Activated naive CD8-positive, alpha-beta T cell treated with anti-CD3 and anti-CD28 coated beads, Interleukin-2, amount 10 ng/mL, durations not matched to agents 7 days and 5 days (primary cell): Measurements from ENCODE around the gene PHYKPL. TPM values are rescaled to one million over a fixed set of nuclear protein-coding genes. Genes with fewer than 3 reads are reported as not detected.
A peak's percentile ranks its signal among the peaks of the same experiment; 100 is the strongest.

Source experiments
- ATAC-seq: fragments of 150-1000 bp; cut with Tn5 transposase; one replicate; pipeline ENCODE4 v1.10.0; 2021; ENCODE audit warnings: low read depth, moderate library complexity
- POLR2A ChIA-PET: fragments of 350-600 bp; sonication (Branson Sonifier 250); formaldehyde crosslinking; loops from one replicate; lab custom pipeline; 2021; ENCODE audit warnings: antibody characterized with exemption; lab: Charles Lee
- DNase-seq: peaks from one replicate; pipeline ENCODE4 v3.0.0; 2021
- H3K27ac Mint-ChIP-seq: one replicate; pipeline ENCODE4 v1.8.0; 2022; ENCODE audit warnings: mild to moderate bottlenecking, mixed read lengths
- H3K27me3 Mint-ChIP-seq: one replicate; pipeline ENCODE4 v1.8.0; 2022; ENCODE audit warnings: mild to moderate bottlenecking, moderate library complexity, mixed read lengths
- H3K36me3 Mint-ChIP-seq: one replicate; pipeline ENCODE4 v1.8.0; 2021; ENCODE audit warnings: mild to moderate bottlenecking, mixed read lengths
- H3K4me1 Mint-ChIP-seq: one replicate; pipeline ENCODE4 v1.8.0; 2021; ENCODE audit warnings: mixed read lengths
- H3K4me3 Mint-ChIP-seq: one replicate; pipeline ENCODE4 v1.8.0; 2022; ENCODE audit warnings: mild to moderate bottlenecking, moderate library complexity, mixed read lengths
- H3K9me3 Mint-ChIP-seq: one replicate; pipeline ENCODE4 v1.8.0; 2021; ENCODE audit warnings: mixed read lengths
- total RNA-seq, 2 experiments: library from RNA; stranded (reverse); gene quantifications; one replicate each; pipeline ENCODE4 v1.2.3, GENCODE V29; 2021

Gene PHYKPL
- total RNA-seq, 2 experiments from 2014 or later = 158 to 165 TPM

DNA sequence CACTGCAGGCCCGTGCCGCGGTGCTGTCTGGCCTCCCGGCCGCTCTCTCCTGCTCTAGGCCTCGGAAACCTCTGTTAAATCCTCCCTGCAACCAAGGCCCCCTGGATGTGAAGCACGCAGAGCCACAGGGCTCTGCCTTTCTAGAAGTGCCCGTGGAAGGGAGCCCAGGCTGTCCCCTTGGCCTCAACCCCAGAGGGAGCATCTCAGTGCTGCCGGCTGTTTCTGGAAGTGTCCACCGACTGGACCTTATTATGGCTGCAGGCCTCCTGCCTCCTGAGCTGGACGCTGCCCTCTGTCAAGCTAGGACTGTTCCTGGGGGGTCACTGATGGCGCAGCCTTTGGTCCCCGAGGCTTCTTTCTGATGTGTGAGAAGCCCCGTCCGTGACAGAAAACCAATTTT is 40.4 kb upstream of the PHYKPL start:
- Mint-ChIP-seq H3K36me3 (peaks cover 5% of the 10 kb centered on the region), H3K9me3 (peaks cover 8% of the 10 kb centered on the region), H3K4me1 (peaks cover 2% of the 10 kb centered on the region), H3K27me3 (peaks cover 2% of the 10 kb centered on the region), H3K27ac (no peak overlapping the region), H3K4me3 (no peak overlapping the region)
- no peak for ATAC-seq
- POLR2A ChIA-PET = no interaction called here
- no peak for DNase-seq

DNA sequence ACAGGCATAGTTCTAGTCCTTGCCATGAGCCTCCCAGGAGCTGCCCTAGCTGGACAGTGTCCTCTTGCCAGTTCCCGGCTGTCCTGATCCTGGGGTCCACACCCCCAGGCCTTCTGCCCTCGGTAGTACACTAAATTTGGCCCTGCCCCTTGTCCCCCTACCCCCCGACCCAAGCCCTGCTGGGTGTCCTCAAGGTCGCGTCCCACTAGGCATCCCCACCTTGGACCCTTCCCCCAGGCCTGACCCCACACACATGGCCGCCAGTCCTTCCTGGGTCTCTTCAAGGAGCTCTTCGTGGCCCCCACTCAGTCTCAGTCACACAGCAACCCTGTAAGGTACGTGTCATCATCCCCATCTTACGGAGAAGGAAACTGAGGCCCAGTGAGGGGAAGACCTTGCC is 40.0 kb upstream of the PHYKPL start:
- POLR2A ChIA-PET = no interaction called here
- peaks cover 2% of the 10 kb centered on the region for H3K27me3 Mint-ChIP-seq
- DNase-seq (no peak), ATAC-seq (no peak)
- peaks cover 5% of the 10 kb centered on the region for H3K36me3 Mint-ChIP-seq
- no peaks in the 10 kb centered on the region for H3K4me1 Mint-ChIP-seq
- H3K27ac Mint-ChIP-seq = no peak overlapping the region
- no peak overlapping the region for H3K4me3 Mint-ChIP-seq
- peaks cover 8% of the 10 kb centered on the region for H3K9me3 Mint-ChIP-seq

DNA sequence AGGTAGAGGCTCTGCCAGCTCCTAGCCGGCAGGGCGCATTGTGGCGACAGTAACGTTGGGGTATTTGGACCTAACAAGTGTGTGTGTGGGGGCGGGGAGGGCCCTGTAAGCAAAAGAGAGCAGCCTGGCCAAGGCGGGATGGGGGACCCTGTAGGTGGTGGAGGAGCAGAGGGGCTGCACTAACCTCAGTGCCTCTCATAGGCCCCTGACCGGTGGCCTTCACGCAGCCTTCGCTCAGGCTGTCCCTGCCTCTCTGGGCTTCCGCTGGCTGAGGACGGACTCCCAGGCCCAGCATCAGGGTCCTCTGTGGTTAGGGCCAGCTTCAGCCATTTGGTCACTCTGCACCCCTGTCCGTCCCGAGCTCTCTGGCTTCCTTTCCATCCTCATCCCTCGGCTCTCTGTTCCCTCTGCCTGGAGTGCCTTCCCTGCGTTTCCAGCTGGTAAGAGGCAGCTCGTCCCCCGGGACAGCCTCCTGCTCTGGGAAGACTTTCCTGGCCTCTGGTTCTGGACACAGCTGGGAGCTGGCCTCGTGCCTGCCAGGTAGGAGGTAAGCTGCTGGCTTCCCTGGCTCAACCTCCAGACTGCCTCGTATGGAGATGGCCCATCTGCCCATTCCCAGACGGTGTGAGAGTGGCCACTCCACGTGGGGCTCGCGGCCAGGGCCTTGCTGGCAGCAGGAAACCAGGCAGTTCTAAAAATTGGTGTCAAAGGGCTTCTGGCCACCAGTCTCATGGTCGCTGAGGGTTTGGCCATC is 39.3 kb upstream of the PHYKPL start:
- ATAC-seq (no peak), DNase-seq (no peak)
- H3K27me3 Mint-ChIP-seq = peaks cover 2% of the 10 kb centered on the region
- H3K4me1 Mint-ChIP-seq = no peaks in the 10 kb centered on the region
- no peak overlapping the region for H3K27ac Mint-ChIP-seq
- H3K36me3 Mint-ChIP-seq = peaks cover 5% of the 10 kb centered on the region
- POLR2A ChIA-PET = interaction anchor here (0.6 to 1.2 kb wide), 2 partner anchors 67 to 315 kb away, joined by 3 read pairs; partner anchors contain the start of gene HNRNPAB
- H3K9me3 Mint-ChIP-seq = peaks cover 8% of the 10 kb centered on the region
- H3K4me3 Mint-ChIP-seq = no peak overlapping the region

DNA sequence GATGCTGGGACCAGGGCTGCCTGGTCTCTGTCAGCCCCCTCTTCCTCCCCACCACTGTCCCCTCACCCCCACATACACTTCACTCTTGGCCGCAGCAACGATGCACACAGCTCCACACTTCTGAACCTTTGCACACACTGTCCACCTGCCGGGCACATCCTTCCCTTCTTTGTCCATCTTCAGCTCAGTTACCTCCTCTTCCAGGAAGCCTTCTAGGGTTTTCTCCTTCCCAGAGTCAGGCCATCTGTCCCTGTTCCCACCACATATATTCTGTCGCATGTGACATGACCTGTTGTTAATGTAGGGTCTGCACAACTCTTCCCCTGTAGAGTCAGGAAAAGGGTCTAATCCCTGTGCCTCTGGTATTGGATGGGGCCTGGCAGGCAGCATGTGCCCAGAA is 38.6 kb upstream of the PHYKPL start:
- ATAC-seq = no peak
- Mint-ChIP-seq H3K27ac (no peak overlapping the region), H3K4me1 (peaks cover under 1% of the 10 kb centered on the region), H3K27me3 (peaks cover 2% of the 10 kb centered on the region), H3K36me3 (peaks cover 5% of the 10 kb centered on the region), H3K4me3 (no peak overlapping the region), H3K9me3 (peaks cover 8% of the 10 kb centered on the region)
- POLR2A ChIA-PET = interaction anchor here (0.6 to 1.2 kb wide), 2 partner anchors 67 to 316 kb away, joined by 3 read pairs; partner anchors contain the start of gene HNRNPAB
- no peak for DNase-seq

DNA sequence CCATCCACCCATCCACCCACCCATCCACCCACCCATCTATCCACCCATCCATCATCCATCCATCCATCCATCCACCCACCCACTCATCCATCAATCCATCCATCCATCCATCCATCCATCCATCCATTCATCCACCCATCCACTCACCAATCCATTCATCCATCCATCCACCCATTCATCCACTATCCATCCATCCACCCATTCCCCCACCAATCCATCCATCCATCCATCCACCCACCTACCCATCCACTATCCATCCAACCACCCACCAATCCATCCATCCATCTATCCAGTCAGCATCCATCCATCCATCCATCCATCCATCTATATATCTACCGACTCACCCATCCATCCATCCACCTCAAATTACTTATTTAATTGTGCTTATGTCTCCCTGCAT is 36.9 kb upstream of the PHYKPL start:
- Mint-ChIP-seq H3K9me3 (peaks cover 3% of the 10 kb centered on the region), H3K27ac (no peak overlapping the region), H3K4me1 (peaks cover 6% of the 10 kb centered on the region), H3K36me3 (no peaks in the 10 kb centered on the region), H3K4me3 (no peak overlapping the region), H3K27me3 (peaks cover 2% of the 10 kb centered on the region)
- POLR2A ChIA-PET = no interaction called here
- ATAC-seq = no peak
- no peak for DNase-seq

DNA sequence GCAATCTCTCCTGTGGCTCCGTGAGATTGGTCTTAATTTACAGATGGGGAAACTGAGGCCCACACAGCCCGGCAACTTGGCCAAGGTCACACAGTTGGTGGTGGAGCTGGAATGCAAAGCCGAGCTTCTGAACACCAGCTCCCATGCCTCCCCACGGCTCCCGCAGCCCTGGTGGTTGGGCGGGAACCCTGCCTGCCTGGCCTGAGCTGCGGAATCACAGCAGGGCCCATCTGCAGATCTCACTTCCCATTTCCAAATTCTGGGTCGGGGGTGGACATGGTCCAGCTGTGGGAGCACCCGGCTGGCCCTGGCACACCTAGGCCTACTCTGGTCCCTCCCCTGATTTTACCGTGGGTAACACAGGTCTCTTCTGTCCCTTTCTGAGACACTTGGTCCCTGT is 35.3 kb upstream of the PHYKPL start:
- DNase-seq = no peak
- peaks cover 6% of the 10 kb centered on the region for H3K9me3 Mint-ChIP-seq
- H3K4me3 Mint-ChIP-seq = no peak overlapping the region
- H3K27me3 Mint-ChIP-seq = peaks cover 2% of the 10 kb centered on the region
- ATAC-seq = no peak
- no peaks in the 10 kb centered on the region for H3K36me3 Mint-ChIP-seq
- POLR2A ChIA-PET = no interaction called here
- no peak overlapping the region for H3K27ac Mint-ChIP-seq
- H3K4me1 Mint-ChIP-seq = peaks cover 6% of the 10 kb centered on the region

DNA sequence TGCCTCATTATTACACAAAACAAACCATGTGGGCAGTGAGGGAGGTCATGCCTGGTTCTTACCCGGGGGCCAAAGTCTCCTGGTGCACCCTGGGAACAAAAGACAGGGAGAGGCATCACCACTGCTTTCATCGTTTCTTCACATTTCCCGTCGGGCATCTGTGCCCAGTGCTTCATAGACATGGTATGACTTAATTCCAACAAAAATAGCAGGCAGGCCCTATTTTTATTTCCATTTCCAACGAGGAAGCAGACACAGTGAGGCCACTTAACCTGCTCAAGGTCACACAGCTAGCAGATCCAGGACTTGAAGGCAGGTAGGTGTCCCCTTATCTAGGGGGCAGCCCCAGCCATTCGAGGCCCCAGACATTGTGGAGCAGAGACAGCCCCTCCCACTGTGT is 34.6 kb upstream of the PHYKPL start:
- Mint-ChIP-seq H3K4me1 (peaks cover 6% of the 10 kb centered on the region), H3K27me3 (peaks cover 2% of the 10 kb centered on the region), H3K9me3 (peaks cover 6% of the 10 kb centered on the region), H3K4me3 (no peak overlapping the region), H3K27ac (no peak overlapping the region), H3K36me3 (no peaks in the 10 kb centered on the region)
- ATAC-seq (no peak), DNase-seq (no peak)
- POLR2A ChIA-PET = no interaction called here

DNA sequence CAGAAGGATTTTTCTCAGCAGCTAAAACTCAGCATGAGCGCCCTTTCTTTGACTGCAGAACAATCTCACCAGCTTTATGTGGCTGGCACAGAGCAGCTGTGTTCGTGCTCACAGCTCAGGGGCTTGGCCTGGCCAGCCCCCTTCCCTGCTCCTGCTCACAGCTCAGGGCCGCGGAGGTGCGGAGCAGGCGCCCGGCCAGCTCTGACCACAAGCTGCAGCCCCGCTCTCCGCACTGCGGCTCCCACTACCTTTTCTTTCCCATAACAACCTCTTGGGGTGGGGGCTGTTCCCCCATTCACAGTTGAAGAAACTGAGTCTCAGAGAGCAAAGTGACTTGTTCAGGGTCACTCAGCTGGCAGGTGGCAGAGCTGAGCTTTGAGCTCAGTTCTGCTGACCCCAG is 34.0 kb upstream of the PHYKPL start:
- POLR2A ChIA-PET = no interaction called here
- Mint-ChIP-seq H3K27ac (no peak overlapping the region), H3K27me3 (peaks cover 2% of the 10 kb centered on the region), H3K4me1 (peaks cover 8% of the 10 kb centered on the region), H3K9me3 (peaks cover 6% of the 10 kb centered on the region), H3K4me3 (no peak overlapping the region), H3K36me3 (no peaks in the 10 kb centered on the region)
- DNase-seq (no peak), ATAC-seq (no peak)

DNA sequence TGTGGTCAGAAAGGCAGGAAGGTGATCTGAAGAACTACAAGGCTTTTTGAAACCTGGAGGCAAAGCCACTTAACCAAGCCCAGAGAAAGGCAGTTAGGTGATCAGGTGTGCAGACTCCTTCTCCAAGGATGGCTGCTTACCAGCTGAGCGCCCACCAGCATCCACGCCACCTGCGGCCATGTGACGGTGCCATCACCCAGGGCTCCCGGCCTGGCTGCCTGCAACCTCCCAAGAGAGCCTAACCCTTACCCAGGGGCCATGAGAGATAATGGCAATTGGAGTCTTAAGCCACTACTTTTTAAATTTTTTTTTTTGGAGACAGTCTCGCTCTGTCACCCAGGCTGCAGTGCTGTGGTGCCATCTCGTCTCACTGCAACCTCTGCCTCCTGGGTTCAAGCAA is 33.1 kb upstream of the PHYKPL start:
- Mint-ChIP-seq H3K27me3 (peaks cover 2% of the 10 kb centered on the region), H3K4me3 (no peak overlapping the region), H3K27ac (no peak overlapping the region), H3K4me1 (peaks cover 12% of the 10 kb centered on the region), H3K9me3 (peaks cover 6% of the 10 kb centered on the region), H3K36me3 (no peaks in the 10 kb centered on the region)
- POLR2A ChIA-PET = no interaction called here
- DNase-seq (no peak), ATAC-seq (no peak)

DNA sequence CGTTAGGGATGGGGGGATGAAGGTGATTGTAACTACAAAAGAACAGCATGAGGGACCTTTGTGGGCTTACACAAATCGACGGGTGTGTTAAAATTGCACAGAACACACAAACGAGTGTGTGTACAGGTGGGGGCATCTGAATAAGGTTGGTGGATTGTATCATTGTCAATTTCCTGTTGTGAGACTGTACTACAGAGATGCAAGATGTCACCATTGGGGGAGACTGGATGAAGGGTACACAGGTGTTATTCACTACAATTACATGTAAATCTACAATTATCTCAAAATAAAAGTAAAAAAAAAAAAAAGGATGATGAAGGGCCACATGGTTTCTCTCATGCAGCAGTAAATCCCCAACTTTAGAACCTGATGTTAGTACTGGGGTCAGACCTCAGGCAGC is 31.4 kb upstream of the PHYKPL start:
- no peak overlapping the region for H3K27ac Mint-ChIP-seq
- peaks cover 3% of the 10 kb centered on the region for H3K9me3 Mint-ChIP-seq
- H3K4me1 Mint-ChIP-seq = peaks cover 18% of the 10 kb centered on the region
- no peaks in the 10 kb centered on the region for H3K27me3 Mint-ChIP-seq
- DNase-seq (no peak), ATAC-seq (no peak)
- POLR2A ChIA-PET = no interaction called here
- H3K4me3 Mint-ChIP-seq = no peak overlapping the region
- H3K36me3 Mint-ChIP-seq = peaks cover 1% of the 10 kb centered on the region

DNA sequence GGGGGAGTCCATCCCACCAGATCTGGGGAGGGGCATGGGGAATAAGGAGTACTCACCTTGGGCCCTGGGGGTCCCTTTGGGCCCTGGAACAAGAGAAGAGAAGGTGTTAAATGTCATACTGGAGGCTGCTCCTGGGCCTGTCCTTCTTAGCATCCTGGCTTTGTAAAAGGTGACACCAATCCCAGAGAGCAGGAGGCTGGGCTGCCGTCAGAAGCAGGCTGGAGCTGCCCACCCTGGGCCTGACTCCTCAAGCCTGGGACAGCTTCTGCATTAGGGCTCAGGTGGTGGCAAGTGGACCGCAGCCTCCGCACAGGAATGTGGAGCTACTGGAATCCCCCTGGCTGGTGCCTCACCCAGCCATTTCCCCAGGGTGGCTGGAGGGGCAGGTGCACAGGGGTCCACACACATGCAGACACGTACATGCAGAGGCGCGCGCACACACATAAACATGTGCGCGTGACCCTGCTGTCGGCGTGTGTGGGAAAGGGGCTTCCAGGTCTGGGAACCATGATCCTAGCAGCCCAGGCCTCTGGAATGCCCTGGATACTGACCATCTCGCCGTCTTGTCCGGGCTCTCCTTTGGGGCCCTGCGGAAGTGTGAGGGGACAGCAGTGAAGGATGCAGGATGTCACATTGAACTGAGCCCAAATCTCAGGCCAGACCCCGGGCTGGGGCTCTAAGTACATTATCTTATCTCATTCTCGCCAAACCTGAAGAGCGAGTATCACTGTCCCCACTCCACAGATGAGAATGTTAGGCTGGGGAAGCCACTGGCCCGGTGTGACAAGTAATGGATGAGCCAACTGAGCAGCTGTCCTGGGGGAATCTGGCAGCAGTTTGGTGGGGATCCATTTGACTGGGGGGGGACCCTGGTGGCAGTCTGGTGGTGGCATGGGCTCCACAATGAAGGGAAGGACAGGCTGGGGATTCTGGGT is 29.3 kb upstream of the PHYKPL start:
- peaks cover 18% of the 10 kb centered on the region for H3K4me1 Mint-ChIP-seq
- H3K9me3 Mint-ChIP-seq = peaks cover 3% of the 10 kb centered on the region
- no peak for ATAC-seq
- peak overlapping the region; percentile 42 for H3K27ac Mint-ChIP-seq
- DNase-seq = no peak
- H3K27me3 Mint-ChIP-seq = no peaks in the 10 kb centered on the region
- H3K4me3 Mint-ChIP-seq = no peak overlapping the region
- POLR2A ChIA-PET = no interaction called here
- peaks cover 1% of the 10 kb centered on the region for H3K36me3 Mint-ChIP-seq

DNA sequence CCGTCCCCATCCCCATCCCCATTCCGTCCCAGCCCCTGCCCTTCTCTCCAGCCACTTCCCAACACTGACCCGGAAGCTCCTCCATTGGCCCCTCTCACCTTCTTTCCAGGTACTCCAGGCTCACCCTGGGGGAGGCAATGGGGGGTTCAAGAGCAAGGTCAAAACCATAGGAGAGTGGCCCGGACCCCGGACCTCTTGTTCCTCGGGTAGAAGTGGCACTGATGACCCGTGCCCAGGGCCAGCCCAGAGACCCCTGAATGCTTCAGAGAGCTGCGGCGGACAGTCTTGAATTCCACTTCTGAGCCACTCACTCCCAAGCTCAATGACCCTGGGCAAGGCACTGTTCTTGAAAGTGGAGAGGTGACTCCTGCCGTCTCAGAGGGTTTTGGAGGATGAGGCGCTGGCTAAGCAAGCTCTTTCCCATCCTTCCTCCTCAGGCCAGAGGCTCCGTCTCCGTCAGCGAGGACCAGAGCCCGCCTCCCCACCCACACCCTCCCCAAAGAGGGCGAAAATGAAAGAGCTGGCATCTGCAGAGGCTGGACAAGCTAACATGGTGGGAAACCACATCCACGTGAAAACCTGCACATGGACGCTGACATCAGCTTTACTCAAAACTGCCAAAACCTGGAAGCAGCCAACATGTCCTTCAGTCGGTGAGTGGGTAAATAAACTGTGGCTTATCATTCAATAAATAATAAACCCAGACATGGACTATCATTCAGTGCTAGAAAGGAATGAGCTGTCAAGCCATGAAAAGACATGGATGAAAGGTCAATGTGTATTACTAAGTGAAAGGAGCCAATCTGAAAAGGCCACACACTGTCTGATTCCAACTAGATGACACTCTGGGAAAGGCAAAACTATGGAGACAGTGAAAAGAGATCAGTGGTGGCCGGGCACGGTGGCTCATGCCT is 27.3 kb upstream of the PHYKPL start:
- POLR2A ChIA-PET = interaction anchor here (0.9 to 1.2 kb wide), 2 partner anchors 11 to 18 kb away, joined by 3 to 4 read pairs; no protein-coding TSS in a partner anchor
- no peaks in the 10 kb centered on the region for H3K27me3 Mint-ChIP-seq
- no peak overlapping the region for H3K4me3 Mint-ChIP-seq
- no peak for DNase-seq
- peaks cover 3% of the 10 kb centered on the region for H3K9me3 Mint-ChIP-seq
- no peak overlapping the region for H3K27ac Mint-ChIP-seq
- H3K4me1 Mint-ChIP-seq = peaks cover 12% of the 10 kb centered on the region
- no peak for ATAC-seq
- H3K36me3 Mint-ChIP-seq = peaks cover 1% of the 10 kb centered on the region

DNA sequence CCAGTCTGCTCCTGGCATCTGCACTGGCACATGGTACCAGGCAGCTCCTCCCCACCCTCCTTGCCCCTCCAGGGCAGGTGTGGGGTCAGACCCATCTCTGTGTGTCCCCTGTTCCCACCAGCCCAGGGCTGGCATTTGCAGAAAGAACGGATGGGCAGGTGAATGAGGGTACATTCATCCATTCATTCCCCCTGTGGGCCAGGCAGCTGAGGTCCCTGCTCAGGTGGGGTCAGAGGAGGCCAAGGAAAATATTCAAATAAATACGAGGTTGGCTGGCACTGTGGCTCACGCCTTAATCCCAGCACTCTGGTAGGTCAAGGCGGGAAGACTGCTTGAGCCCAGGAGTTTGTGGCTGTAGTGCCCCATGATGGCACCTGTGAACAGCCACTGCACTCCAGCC is 25.0 kb upstream of the PHYKPL start:
- ATAC-seq (no peak), DNase-seq (no peak)
- H3K36me3 Mint-ChIP-seq = peaks cover 1% of the 10 kb centered on the region
- POLR2A ChIA-PET = no interaction called here
- H3K27me3 Mint-ChIP-seq = no peaks in the 10 kb centered on the region
- peaks cover 18% of the 10 kb centered on the region for H3K4me1 Mint-ChIP-seq
- no peaks in the 10 kb centered on the region for H3K9me3 Mint-ChIP-seq
- H3K4me3 Mint-ChIP-seq = no peak overlapping the region
- H3K27ac Mint-ChIP-seq = no peak overlapping the region
